ENCODE data around the gene TSC22D2. TPM values are rescaled to one million over a fixed set of nuclear protein-coding genes. Genes with fewer than 3 reads are reported as not detected.

The TSC22D2 gene
- total RNA-seq, 1 donor from 2014 or later = 7.0 TPM

- no peak for DNase-seq
Measured at GRCh38 chr3:150385296-150386242, 22.5 kb upstream of the TSC22D2 start.

DNA sequence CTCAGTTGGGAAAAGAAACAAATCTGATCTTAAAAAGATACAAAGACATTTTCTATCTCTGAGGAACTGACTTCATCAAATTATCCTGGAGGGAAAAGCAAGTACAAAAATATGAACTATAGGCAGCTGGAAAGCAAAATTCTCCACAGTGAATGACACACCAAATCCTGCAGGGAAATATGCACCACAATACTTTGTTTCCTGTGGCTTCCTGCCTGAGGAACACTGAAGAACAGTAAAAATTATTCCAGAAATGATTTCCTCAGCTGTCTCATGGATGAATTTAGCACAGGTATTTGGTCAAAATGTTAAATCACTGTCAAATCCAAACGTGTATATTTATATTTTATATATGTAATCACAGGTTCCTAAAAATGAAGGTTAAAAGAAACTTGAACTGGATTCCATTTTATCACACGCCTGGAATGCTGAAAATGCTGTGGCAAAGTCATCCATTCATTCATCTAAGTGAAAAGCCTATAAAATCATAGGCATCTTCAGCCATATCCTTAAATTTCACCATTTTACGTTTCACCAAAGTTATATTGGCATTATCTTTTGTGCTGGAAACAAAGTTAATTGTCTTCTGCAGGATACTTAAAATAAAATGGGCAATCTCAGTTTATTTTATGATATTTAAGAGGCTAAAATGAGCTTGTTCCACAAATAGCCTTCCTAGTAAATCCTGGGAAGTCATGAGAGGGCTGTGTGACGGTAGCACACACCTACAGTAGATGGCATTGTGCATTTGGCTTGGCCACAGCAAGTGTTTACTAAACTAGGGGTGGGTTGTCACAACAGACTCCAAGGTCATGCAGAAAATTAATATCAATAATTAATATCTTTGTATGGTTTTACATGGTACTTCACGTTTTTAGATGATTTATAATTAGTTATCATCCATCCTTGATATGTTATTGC, 19.3 kb upstream of the TSC22D2 start:
- DNase-seq = peak; percentile 65

- DNase-seq = no peak
Measured at GRCh38 chr3:150390087-150390486, 18.0 kb upstream of the TSC22D2 start.

DNA sequence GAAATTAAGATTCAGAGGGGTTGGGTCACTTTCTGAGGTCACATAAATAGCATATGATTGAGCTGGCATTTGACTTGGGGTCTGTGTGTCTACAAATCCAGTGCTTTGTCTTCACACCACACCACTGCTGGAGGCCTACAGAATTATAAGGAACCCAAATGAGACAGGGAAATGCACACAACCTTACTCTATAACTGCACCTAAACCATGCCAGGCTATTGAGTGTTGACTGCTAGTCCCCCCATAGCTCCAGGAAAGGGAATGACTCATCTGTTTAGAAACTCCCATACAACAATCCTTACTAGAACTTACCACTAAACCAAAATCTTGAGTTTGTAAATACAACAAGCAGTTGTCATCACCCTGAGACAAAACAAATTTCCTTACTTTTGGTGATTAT, 16.9 kb upstream of the TSC22D2 start:
- DNase-seq = peak; percentile 64

DNA sequence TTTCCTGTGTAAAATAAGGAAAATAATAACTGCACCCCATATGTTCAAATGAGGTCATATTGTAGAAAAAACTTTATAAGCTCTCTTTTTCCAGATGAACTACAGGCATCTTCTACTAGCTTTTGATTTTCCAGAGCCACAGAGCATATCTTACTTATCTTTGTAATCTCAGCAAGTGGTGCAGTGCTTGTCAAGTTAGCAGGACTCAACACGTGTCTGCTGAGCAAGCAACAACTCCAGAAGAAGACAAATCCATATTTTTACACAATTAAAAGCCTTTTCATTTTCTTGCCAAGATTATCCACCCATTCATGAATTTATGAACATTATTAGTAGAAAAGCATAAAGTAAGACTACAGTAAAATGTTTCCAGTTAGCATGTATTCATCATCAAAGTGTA, 14.4 kb upstream of the TSC22D2 start:
- DNase-seq = no peak

DNA sequence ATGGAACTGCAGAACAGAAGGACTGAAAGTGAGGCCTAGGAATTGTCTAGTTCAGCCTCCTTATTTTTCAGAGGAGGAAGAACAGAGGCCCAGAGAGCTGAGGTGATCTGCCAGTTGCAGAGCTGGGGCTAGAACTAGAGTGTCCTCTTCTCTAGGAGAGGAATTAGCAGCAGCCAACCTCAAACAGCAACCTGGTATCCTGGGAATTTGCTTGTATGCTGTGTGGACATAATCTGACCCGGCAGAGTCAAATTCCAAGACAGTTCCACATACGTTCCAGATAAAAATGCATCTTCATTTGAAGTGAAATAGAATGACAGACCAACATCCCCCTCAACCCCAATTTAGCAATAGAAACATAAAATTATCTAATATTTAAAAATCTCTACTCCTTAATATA, 13.5 kb upstream of the TSC22D2 start:
- DNase-seq = no peak

DNA sequence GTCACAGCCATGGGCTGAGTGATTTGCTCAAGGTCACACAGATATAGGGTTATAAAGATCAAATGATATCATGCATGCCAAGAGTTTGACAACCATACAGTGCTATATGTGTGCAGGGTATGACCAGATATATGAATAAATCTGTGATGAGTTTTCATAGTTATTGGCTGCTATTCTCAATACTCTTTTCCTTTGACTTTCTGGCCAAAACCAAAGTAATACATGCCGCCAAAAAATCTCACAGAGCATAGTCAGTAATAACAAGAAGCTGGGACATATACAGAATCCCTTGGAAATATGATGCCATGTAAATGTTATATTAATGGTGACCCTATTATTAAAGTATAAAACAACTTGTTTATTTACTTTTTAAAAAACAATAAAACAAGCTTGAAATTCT, 11.6 kb upstream of the TSC22D2 start:
- no peak for DNase-seq

DNA sequence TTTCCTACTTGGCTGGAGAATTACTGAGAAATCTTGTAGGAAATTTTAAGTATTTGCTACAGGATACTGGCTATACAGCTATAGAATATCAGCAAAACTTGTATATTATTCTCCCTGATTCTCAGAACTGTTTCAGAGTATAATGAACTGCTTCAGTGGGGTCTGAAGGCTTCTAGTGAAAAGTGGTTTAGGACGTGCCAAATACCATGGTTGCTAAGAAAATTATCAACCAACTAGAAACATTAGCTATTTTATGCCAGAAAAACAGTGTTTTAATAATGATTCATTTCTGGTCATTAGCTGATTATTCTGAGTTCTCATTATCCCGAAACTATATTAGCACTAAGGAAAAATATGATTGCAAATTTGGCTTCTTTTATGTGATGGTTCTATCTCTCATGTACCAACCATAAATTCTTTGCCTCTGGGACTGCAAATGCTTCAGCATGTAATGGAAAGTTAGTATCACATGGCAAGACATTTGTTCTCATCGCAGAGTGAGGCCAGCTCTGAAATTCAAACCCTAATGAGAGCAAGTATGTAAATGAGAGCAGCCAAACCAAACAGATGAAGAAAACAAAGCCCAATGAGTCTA, 11.0 kb upstream of the TSC22D2 start:
- no peak for DNase-seq

DNA sequence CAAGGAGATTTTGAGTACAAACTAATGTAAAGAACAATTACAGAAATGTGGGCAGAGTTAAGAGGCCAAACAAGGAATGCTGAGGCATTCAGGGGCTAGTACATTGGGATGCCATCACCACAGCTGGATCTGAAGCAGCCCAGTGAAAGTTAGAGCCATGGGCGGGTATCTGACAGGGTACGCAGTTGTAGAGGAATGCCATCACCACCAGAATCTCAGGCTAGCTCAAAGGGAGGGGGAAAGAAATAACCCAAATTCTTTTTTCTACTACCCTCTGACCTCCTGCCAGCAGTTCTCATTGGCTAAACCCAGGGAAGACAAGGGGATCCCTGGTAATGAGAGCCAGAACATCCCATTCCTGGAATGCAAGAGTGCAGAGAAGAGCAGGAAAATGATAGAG, 9.0 kb upstream of the TSC22D2 start:
- DNase-seq = no peak

- DNase-seq = no peak
Measured at GRCh38 chr3:150401285-150401684, 6.8 kb upstream of the TSC22D2 start.

GRCh38 chr3:150402217-150402616, 5.9 kb upstream of the TSC22D2 start:
- no peak for DNase-seq

GRCh38 chr3:150404023-150404422, 4.1 kb upstream of the TSC22D2 start:
- no peak for DNase-seq

- DNase-seq = peak; percentile 43
Measured at GRCh38 chr3:150407051-150407807, 869 bp upstream of the TSC22D2 start.

GRCh38 chr3:150407808-150408220, 284 bp upstream of the TSC22D2 start:
- DNase-seq = peak; percentile 78

DNA sequence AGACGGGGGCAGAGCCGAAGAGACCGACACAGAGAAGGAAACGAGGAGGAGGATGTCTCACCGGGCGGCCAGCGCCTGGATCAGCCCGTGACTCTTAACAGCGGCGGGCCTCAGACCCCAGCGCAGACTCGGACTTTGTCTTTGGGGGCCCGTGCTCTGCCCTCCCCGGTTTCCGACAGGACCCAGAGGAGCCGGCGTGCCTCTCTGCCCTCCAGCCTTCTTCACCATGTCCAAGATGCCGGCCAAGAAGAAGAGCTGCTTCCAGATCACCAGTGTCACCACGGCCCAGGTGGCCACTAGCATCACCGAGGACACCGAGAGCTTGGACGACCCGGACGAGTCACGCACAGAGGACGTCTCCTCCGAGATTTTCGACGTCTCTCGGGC, 1.0 kb downstream of the TSC22D2 start:
- DNase-seq = no peak

GRCh38 chr3:150409512-150410310, 1.6 kb downstream of the TSC22D2 start:
- DNase-seq = peak; percentile 88

DNA sequence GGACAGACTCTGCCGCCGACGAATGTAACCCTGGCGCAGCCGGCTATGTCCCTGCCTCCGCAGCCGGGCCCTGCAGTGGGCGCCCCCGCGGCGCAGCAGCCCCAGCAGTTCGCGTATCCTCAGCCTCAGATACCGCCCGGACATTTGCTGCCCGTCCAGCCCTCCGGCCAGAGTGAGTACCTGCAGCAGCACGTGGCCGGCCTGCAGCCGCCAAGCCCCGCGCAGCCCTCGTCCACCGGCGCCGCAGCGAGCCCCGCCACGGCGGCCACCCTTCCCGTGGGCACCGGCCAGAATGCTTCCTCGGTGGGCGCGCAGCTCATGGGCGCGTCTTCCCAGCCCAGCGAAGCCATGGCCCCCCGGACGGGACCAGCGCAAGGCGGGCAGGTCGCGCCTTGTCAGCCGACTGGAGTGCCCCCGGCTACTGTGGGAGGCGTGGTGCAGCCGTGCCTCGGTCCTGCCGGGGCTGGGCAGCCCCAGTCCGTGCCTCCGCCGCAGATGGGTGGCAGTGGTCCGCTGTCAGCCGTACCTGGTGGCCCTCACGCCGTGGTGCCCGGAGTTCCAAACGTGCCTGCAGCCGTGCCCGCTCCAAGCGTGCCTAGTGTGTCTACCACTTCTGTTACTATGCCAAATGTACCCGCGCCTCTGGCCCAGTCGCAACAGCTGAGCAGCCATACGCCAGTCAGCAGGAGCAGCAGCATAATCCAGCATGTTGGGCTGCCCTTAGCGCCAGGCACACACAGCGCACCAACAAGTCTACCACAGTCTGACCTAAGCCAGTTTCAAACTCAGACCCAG, 2.4 kb downstream of the TSC22D2 start:
- DNase-seq = peak; percentile 50

- no peak for DNase-seq
Measured at GRCh38 chr3:150411106-150411460, 3.0 kb downstream of the TSC22D2 start.

- DNase-seq = peak; percentile 19
Measured at GRCh38 chr3:150411546-150411945, 3.4 kb downstream of the TSC22D2 start.

DNA sequence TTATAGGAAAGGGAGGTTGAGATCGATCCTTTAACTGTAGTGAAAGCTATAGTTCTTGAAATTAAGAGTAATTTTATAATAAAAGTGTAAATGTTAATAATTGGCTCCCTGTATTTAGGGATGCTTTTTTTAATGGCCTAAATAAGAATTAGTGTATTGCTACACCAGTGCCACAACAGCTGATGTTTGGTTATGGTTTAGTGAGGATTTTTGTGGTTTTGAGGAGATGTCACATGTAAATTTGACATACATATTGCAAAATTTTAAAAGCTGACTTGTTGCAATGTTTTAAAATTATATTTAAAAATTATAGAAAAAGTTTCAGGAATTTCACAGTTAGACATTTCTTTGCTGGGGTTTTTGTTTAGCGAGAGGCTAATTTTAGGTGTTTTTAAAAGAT, 3.9 kb downstream of the TSC22D2 start:
- DNase-seq = no peak

Measured in dermis blood vessel endothelial cell (primary cell).